Stimulated activated CD4-positive, alpha-beta T cell treated with anti-CD3 and anti-CD28 coated beads, Interleukin-2, amount 100 ng/mL, for 24 hours (primary cell): ENCODE results near the gene CAMTA1.
"Not testable (repeated sequence)": the region's sequence is repeated elsewhere in the genome, so short reads cannot be mapped to it uniquely, and the experiment has no call there.

Experiments used
- DNase-seq, 2 donors: peaks; one replicate each; pipeline ENCODE4 v3.0.0-alpha.2; 2020

The CAMTA1 gene

DNA sequence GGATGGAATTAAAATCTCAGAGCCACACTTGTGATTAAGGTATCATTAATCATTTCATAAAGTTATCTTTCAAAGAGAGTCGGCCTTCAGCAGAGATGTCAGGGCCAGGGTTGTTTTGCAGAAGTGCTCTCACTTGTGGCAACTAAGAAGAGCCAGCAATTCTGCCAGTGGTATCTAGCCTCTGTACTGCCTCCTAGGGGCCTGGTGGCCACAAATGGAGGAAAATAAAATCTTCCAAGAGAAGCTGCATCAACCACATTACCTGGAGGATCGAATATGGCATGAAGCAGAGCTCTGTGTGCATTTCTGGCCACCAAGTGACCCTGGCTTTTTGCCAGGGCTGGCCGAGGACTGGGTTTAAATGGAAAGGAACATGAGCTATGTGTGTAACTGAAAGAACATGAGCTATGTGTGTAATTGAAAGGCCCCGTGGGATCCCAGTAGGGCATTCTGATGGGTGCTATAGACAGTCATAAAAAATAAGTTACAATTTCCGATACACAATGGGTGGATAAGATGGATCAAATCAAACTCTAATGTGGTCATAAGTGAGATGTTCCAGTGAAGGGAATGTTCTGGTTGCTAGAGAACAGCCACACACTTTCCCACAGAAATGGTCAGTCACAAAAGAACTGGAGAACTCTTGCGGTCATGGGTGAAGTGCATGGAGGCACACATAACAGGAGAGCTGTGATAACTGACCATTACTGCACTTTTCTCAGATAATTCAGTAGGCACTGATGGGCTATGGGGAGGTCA, 335.8 kb downstream of the CAMTA1 start:
- DNase-seq: no peak

- no peak for DNase-seq
These were observed 336.4 kb downstream of the CAMTA1 start for GRCh38 chr1:7121622-7121988.

- no peak for DNase-seq
These were observed 342.2 kb downstream of the CAMTA1 start for GRCh38 chr1:7127322-7128075.

- no peak for DNase-seq
These were observed 343.0 kb downstream of the CAMTA1 start for GRCh38 chr1:7128293-7128692.

GRCh38 chr1:7130127-7130526, 344.9 kb downstream of the CAMTA1 start:
- DNase-seq: no peak

GRCh38 chr1:7135493-7135892, 350.2 kb downstream of the CAMTA1 start:
- DNase-seq: no peak

GRCh38 chr1:7136166-7136953, 351.1 kb downstream of the CAMTA1 start:
- DNase-seq: no peak

DNA sequence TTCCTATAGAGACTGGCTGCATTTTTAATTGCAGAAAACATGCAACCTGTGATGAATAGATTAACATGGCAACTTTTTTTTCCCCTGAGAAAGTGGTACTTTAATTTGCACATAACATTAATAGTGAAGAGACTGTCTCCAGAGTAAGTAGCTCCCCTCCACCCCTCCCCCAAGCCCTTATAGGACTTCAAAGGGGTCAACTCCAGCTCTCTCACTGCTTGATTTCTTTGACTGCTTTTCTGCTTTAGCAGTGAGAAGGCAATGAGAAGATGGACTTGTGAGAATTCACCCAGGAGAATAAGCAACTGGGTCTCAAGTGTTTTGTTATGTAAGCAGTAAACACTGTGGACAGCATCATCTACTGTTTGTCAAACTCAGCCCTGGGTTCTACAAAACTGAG, 355.0 kb downstream of the CAMTA1 start:
- no peak for DNase-seq

- no peak for DNase-seq
These were observed 360.7 kb downstream of the CAMTA1 start for GRCh38 chr1:7145947-7146346.

DNA sequence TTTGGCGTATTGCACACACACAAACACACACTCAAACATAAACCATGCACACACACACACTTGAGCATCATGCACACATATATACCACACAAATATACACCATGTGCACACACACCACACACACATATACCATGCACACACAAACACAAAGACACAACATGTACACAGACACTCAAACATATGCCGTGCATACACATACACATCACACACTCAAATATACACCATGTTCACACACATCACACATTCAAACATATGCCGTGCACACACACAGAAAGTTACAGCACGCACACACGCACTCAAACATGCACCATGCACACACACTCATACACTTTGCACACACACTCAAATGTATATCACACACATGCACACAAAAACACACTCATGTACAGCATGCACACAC, 361.5 kb downstream of the CAMTA1 start:
- DNase-seq: no peak

DNA sequence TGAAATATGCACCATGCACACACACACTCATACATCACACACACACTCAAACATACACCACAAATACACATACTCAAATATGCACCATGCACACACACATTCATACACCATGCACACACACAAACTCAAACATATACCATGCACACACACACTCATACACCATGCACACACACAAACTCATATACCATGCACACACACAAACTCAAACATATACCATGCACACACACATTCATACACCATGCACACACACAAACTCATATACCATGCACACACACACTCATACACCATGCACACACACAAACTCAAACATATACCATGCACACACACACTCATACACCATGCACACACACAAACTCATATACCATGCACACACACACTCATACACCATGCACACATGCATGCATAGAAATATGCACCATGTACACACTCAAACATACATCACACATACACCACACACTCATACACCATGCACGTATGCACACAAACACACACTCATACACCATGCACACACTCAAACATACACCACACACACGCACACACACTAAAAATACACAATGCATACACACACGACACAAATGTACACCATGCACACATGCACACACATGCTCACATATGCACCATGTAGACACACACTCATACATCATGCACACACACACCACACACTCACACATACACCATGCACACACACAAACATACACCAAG, 362.5 kb downstream of the CAMTA1 start:
- not testable (repeated sequence) for DNase-seq

DNA sequence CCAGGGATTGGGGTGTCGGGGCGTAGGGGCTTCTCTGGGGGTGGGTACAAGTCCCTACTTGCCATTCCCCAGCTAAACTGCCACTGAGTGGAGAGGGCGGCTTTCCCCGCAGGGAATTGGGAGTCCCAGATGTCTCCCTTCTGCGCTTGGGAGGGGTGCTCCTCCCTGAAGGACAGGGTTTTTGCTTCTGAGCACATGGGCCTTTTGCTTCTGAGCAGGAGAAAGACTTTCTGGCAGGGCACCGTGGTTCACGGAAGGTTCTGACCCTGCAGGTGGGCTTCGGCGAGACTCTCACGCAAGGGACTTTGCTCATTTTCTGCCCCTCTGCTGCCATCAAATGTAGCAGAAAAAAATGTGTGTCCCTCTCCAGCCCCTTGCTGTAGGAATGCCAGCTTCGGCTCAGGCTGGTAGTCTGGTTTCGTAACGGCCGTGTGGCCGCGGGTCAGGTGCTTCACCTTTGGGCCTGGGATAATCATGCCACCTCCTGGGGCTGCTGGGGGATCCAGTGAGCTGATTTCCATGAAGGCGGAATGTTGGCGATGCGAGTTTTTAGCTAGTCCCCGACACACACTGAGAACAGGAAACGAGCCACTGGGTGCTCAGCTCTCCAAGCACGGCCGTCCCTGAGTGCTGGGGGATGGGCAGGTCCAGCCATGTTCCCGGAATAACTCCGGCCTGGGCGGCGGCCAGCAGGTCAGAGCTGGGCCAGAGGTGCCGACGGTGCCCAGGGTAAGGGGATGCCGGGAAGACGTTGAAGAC, 364.0 kb downstream of the CAMTA1 start:
- no peak for DNase-seq

GRCh38 chr1:7150724-7151280, 365.5 kb downstream of the CAMTA1 start:
- no peak for DNase-seq

DNA sequence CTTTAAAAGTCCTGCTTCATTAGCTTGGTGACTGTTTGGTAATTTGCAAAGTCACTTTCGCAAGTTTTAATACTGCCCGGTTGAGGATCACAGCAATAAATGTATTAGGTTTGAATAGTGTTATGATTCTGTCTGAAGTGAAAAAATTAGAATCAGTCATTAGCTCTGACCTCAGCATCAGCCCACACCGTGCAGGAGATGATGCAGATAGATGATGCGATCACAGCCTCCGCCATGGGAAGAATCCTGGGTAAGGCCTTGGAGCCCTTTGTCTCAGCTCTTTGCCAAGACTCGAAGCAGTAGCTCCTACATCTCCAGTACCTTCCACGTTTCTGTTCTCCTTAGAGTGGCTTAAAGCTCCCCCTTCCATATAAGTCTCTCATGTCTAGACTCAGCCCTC, 366.7 kb downstream of the CAMTA1 start:
- DNase-seq: no peak

GRCh38 chr1:7152655-7153054, 367.4 kb downstream of the CAMTA1 start:
- DNase-seq: no peak

DNA sequence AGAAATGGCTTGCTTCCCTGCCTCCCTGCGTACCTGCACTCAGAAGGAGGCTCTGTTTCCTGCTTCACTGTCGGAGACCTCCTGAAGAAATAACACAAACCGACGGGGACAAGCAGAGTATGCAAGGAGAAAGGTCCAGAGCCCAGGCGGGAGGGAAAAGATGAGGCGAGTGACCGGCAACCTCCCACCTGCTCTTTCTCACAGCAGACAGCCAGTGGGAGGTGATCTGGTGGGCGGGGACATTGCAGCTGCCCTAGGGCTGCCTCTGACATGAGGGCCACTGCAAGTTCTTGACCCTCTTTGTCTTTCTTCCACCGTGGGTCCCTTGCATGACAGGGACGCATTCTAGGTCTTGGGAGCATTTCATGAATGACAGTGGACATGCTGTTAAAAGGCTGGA, 368.2 kb downstream of the CAMTA1 start:
- DNase-seq: no peak

GRCh38 chr1:7159116-7159781, 374.0 kb downstream of the CAMTA1 start:
- DNase-seq: no peak

DNA sequence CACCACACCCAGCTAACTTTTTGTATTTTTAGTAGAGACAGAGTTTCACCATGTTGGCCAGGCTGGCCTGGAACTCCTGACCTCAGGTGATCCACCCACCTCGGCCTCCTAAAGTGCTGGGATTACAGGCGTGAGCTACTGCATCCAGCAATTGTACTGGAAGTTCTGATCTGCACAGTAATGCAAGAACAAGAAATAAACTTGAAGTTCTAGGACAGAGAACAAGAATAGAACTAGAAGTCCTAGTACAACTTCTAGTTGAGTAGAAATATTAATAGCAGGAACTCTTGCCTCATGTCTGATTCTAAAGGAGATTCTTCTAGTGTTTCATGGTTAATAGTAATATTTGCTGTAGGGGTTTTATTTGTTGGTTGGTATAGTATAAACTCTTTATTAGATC, 383.3 kb downstream of the CAMTA1 start:
- not testable (repeated sequence) for DNase-seq

DNA sequence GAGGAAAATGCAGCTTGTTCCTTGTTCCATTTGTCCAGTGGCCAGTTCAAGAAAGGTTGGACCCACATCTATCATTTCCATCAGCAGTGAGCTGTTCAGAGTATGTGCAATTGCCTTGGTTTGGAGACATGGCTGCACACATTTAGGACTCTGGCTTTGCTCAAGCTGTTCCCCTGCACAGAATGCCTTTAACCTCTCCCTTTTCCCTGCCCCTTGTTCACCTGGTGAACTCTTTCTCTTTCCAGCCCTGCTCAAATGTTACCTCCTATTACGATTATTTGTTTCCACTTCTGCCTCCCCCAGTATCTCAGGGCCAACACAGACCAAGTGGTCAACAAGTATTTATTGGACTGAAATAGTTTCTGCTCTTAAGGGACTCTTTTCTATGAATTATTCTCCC, 385.9 kb downstream of the CAMTA1 start:
- DNase-seq: no peak

- no peak for DNase-seq
These were observed 386.3 kb downstream of the CAMTA1 start for GRCh38 chr1:7171574-7171973.

DNA sequence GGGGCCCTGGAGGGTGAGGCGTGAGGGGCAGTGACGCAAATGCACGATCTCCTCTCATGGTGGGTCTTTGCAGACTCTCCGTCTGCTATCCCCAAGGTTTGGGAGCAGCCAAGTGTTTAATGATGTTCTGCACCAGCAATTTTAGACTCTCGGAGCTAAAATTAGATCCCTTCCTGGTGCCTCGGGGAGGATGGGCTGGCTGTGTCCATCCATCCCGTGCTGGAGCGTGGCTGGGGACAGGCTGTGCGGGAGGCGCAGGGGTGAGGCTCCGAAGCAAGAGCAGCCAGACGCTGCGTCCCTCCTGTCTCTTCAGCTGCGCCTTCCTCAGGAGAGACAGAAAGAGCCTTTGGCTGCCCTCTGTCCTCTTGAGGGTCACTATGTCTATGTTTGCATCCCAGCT, 387.6 kb downstream of the CAMTA1 start:
- DNase-seq: no peak
